ENCODE results near the gene KATNBL1. TPM values are rescaled to one million over a fixed set of nuclear protein-coding genes. Genes with fewer than 3 reads are reported as not detected.

Gene KATNBL1
- total and polyA plus RNA-seq, 9 of the 15 experiments (the other 6 are each of a cell fraction or from before 2014, with no cell fraction given), result 6.6 to 46.0 (median 24.0) TPM

DNA sequence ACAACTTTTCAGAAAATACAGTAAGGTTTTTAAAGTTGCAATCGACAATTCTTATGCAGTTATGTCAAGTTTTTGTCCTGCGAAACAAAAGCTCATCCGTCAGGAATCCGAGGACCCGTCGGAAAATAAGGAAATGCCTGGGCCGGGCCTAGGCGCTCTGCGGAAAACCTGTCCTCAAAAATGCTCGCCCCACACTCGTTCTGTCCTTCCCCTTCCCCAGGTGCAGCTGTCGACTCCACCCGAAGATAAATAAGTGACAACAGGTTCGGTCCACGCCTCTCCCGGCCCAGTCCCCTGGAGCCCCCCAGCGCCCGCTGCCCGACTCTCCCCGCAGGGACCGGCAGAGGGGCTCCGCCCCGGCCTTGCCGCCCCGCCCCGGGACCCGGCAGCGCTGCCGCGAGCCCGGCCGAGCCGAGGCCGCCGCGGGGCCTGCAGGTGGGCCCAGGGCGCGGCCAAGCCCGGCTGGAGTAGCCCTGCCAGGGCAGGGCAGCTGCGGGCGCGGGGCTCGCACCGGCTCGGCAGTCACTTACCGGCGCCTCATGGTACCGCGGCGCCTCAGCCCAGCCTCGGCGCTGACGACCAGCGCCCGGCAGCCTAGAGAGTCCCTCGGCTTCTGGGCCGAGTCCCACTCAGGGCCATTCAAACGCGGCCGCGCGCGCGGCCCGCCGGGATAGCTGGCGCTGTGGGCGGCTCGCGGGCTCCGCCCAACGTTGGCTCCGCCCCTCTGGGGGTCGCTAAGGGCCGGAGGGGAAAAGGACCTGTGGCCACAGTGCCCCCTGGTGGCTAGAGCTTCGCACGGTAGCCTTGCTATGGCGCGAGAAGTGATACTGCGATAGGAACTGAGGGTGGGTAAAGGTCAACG lies at the start of gene KATNBL1 (continued):
- TF ChIP-seq, protein P1, sequence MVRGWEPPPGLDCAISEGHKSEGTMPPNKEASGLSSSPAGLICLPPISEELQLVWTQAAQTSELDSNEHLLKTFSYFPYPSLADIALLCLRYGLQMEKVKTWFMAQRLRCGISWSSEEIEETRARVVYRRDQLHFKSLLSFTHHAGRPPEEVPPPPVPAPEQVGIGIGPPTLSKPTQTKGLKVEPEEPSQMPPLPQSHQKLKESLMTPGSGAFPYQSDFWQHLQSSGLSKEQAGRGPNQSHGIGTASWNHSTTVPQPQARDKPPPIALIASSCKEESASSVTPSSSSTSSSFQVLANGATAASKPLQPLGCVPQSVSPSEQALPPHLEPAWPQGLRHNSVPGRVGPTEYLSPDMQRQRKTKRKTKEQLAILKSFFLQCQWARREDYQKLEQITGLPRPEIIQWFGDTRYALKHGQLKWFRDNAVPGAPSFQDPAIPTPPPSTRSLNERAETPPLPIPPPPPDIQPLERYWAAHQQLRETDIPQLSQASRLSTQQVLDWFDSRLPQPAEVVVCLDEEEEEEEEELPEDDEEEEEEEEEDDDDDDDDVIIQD (CRISPR knock-in tag; IDR thresholded peaks at IDR 0.05), result no peak
- TF ChIP-seq KLF16 (IDR thresholded peaks at IDR 0.05), result peak; percentile 48; the same call in 1 of the 2 replicates
- TF ChIP-seq SIN3B (IDR thresholded peaks at IDR 0.05; ENCODE audit: low read depth), result peak; percentile 86
- TF ChIP-seq ZNF778 (CRISPR knock-in tag; IDR thresholded peaks at IDR 0.05), result no peak
- TF ChIP-seq ZKSCAN3 (CRISPR knock-in tag; IDR thresholded peaks at IDR 0.05), result no peak
- TF ChIP-seq ZFP30 (CRISPR knock-in tag; IDR thresholded peaks at IDR 0.05; ENCODE audit: borderline replicate concordance), result no peak
- TF ChIP-seq, protein P2, sequence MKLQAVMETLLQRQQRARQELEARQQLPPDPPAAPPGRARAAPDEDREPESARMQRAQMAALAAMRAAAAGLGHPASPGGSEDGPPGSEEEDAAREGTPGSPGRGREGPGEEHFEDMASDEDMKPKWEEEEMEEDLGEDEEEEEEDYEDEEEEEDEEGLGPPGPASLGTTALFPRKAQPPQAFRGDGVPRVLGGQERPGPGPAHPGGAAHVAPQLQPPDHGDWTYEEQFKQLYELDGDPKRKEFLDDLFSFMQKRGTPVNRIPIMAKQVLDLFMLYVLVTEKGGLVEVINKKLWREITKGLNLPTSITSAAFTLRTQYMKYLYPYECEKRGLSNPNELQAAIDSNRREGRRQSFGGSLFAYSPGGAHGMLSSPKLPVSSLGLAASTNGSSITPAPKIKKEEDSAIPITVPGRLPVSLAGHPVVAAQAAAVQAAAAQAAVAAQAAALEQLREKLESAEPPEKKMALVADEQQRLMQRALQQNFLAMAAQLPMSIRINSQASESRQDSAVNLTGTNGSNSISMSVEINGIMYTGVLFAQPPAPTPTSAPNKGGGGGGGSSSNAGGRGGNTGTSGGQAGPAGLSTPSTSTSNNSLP (IDR thresholded peaks at IDR 0.05; ENCODE audit: borderline replicate concordance, low read depth, low read length), result no peak
- TF ChIP-seq, protein P3, sequence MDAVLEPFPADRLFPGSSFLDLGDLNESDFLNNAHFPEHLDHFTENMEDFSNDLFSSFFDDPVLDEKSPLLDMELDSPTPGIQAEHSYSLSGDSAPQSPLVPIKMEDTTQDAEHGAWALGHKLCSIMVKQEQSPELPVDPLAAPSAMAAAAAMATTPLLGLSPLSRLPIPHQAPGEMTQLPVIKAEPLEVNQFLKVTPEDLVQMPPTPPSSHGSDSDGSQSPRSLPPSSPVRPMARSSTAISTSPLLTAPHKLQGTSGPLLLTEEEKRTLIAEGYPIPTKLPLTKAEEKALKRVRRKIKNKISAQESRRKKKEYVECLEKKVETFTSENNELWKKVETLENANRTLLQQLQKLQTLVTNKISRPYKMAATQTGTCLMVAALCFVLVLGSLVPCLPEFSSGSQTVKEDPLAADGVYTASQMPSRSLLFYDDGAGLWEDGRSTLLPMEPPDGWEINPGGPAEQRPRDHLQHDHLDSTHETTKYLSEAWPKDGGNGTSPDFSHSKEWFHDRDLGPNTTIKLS (IDR thresholded peaks at IDR 0.05; ENCODE audit: borderline replicate concordance, low read depth), result peak; percentile 74
- TF ChIP-seq, protein P4, sequence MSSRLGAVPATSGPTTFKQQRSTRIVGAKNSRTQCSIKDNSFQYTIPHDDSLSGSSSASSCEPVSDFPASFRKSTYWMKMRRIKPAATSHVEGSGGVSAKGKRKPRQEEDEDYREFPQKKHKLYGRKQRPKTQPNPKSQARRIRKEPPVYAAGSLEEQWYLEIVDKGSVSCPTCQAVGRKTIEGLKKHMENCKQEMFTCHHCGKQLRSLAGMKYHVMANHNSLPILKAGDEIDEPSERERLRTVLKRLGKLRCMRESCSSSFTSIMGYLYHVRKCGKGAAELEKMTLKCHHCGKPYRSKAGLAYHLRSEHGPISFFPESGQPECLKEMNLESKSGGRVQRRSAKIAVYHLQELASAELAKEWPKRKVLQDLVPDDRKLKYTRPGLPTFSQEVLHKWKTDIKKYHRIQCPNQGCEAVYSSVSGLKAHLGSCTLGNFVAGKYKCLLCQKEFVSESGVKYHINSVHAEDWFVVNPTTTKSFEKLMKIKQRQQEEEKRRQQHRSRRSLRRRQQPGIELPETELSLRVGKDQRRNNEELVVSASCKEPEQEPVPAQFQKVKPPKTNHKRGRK (tag; IDR thresholded peaks at IDR 0.05), result no peak
- TF ChIP-seq TRIM24 (IDR thresholded peaks at IDR 0.05), result no peak
- TF ChIP-seq, protein P5, sequence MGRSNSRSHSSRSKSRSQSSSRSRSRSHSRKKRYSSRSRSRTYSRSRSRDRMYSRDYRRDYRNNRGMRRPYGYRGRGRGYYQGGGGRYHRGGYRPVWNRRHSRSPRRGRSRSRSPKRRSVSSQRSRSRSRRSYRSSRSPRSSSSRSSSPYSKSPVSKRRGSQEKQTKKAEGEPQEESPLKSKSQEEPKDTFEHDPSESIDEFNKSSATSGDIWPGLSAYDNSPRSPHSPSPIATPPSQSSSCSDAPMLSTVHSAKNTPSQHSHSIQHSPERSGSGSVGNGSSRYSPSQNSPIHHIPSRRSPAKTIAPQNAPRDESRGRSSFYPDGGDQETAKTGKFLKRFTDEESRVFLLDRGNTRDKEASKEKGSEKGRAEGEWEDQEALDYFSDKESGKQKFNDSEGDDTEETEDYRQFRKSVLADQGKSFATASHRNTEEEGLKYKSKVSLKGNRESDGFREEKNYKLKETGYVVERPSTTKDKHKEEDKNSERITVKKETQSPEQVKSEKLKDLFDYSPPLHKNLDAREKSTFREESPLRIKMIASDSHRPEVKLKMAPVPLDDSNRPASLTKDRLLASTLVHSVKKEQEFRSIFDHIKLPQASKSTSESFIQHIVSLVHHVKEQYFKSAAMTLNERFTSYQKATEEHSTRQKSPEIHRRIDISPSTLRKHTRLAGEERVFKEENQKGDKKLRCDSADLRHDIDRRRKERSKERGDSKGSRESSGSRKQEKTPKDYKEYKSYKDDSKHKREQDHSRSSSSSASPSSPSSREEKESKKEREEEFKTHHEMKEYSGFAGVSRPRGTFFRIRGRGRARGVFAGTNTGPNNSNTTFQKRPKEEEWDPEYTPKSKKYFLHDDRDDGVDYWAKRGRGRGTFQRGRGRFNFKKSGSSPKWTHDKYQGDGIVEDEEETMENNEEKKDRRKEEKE (IDR thresholded peaks at IDR 0.05; ENCODE audit: borderline replicate concordance in 1 of 2, control insufficient read depth in 1 of 2, low read depth in 2 of 2, low read length in 1 of 2), result no peak
- TF ChIP-seq ZNF3 (CRISPR knock-in tag; IDR thresholded peaks at IDR 0.05), result no peak
- TF ChIP-seq ZNF121 (CRISPR knock-in tag; conservative IDR thresholded peaks at IDR 0.05), result no peak
- no peak for TF ChIP-seq ZSCAN32 (CRISPR knock-in tag; IDR thresholded peaks at IDR 0.05)
- peak; percentile 82; the same call in 1 of the 2 replicates for TF ChIP-seq GTF2F1 (IDR thresholded peaks at IDR 0.05; ENCODE audit: low read depth, low read length)
- peak; percentile 54 to 62; a peak in 1 of 4 replicates for TF ChIP-seq SIN3A (IDR thresholded peaks at IDR 0.05; ENCODE audit: borderline replicate concordance in 2 of 2, control insufficient read depth in 1 of 2, low read depth in 2 of 2, low read length in 2 of 2)
- TF ChIP-seq TEAD1 (CRISPR knock-in tag; IDR thresholded peaks at IDR 0.05), result peak in 1 of 2 experiments; percentile 33; a peak in 1 of 4 replicates

Data from K562 (cell line).